ENCODE measurements around the gene DLEC1.

The DLEC1 gene

GRCh38 chr3:38165722-38166387 is 126.8 kb downstream of the DLEC1 start:
- no peak for DNase-seq

GRCh38 chr3:38167591-38167990 is 128.6 kb downstream of the DLEC1 start:
- DNase-seq: no peak

GRCh38 chr3:38168151-38169026 is 129.4 kb downstream of the DLEC1 start:
- DNase-seq: no peak

DNA sequence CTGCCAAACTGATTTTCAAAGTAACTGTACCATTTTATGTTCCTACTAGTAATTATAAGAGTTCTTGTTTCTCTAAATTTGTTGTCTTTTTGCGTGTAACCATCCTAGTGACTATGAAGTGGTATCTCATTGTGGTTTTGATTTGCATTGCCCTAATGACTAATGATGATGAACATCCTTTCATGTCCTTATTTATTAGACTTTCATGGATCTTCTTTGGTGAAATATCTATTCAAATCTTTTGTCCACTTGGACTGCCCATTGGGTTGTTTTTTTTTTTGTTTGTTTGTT is 130.0 kb downstream of the DLEC1 start:
- no peak for DNase-seq

DNA sequence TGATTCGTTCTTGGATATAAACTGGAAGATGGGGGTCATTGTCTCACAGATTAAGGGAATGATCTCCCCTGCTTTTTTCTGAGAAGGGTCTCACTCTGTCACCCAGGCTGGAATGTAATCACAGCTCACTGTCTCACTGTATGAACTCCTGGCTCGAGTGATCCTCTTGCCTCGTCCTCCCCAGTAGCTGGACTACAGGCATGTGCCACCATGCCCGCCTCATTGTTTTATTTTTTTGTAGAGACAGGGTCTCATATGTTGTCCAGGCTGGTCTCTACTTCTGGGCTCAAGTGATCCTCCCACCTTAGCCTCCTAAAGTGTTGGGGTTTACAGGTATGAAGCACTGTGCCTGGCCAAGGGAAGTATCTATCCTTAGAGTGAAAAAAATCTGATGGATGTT is 131.7 kb downstream of the DLEC1 start:
- DNase-seq: no peak

- no peak for DNase-seq
Measured at GRCh38 chr3:38171622-38172021, 132.6 kb downstream of the DLEC1 start.

Data from CD4-positive, alpha-beta T cell treated with Interferon gamma for 1 hour (primary cell).